Measurements from ENCODE around the gene GADD45GIP1.
A peak's percentile ranks its signal among the peaks of the same experiment; 100 is the strongest.

Gene GADD45GIP1

DNA sequence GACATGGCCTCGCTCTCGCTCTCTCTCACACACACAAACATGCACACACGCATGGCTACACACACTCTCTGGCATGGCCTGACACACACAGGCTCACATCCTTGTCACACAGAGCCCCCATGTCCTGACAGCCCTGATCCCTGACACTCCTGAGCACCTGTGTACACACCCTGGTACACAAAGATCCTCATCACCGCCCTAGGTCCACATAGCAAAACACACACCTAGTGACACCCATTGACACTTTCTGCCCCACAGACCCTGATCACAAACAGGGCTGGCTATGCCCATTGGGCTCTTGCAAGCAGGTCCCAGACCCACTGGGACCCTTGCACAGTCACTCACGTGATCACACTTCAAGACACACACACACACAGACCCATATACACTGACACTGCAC is 34.3 kb upstream of the GADD45GIP1 start:
- TF ChIP-seq, protein P1, sequence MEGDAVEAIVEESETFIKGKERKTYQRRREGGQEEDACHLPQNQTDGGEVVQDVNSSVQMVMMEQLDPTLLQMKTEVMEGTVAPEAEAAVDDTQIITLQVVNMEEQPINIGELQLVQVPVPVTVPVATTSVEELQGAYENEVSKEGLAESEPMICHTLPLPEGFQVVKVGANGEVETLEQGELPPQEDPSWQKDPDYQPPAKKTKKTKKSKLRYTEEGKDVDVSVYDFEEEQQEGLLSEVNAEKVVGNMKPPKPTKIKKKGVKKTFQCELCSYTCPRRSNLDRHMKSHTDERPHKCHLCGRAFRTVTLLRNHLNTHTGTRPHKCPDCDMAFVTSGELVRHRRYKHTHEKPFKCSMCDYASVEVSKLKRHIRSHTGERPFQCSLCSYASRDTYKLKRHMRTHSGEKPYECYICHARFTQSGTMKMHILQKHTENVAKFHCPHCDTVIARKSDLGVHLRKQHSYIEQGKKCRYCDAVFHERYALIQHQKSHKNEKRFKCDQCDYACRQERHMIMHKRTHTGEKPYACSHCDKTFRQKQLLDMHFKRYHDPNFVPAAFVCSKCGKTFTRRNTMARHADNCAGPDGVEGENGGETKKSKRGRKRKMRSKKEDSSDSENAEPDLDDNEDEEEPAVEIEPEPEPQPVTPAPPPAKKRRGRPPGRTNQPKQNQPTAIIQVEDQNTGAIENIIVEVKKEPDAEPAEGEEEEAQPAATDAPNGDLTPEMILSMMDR (IDR thresholded peaks at IDR 0.05; ENCODE audit: unreplicated experiment in 3 of 3) = no peak
- Mint-ChIP-seq H3K27me3 (ENCODE audit: low read depth) (peaks cover 65% of the 10 kb centered on the region), H3K9me3 (peaks cover 2% of the 10 kb centered on the region), H3K27ac (peak overlapping the region in 2 of 3 experiments; percentile 23 to 32), H3K4me1 (peaks cover 21% of the 10 kb centered on the region), H3K4me3 (no peak overlapping the region), H3K36me3 (ENCODE audit: low read depth) (no peaks in the 10 kb centered on the region)

DNA sequence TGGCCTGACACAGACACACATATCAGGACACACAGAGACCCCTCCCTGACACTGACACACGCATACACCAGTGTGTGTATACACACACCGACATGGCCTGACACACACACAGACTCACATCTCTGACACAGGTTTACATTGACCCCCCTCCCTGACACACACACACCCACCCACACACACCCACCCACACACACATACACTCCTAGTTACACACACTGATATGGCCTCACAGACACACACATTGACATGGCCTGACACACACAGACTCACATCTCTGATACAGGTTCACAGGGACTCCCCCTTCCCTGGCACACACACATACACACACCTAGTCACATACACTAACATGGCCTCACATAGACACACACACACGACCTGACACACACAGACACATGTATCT is 33.8 kb upstream of the GADD45GIP1 start:
- TF ChIP-seq, protein P1 (IDR thresholded peaks at IDR 0.05; ENCODE audit: unreplicated experiment in 3 of 3) = no peak
- Mint-ChIP-seq H3K36me3 (ENCODE audit: low read depth) (no peaks in the 10 kb centered on the region), H3K4me1 (peaks cover 21% of the 10 kb centered on the region), H3K9me3 (peaks cover 2% of the 10 kb centered on the region), H3K4me3 (peak overlapping the region in 1 of 3 experiments; percentile 53), H3K27me3 (ENCODE audit: low read depth) (peaks cover 66% of the 10 kb centered on the region), H3K27ac (peak overlapping the region in 2 of 3 experiments; percentile 23 to 32)

DNA sequence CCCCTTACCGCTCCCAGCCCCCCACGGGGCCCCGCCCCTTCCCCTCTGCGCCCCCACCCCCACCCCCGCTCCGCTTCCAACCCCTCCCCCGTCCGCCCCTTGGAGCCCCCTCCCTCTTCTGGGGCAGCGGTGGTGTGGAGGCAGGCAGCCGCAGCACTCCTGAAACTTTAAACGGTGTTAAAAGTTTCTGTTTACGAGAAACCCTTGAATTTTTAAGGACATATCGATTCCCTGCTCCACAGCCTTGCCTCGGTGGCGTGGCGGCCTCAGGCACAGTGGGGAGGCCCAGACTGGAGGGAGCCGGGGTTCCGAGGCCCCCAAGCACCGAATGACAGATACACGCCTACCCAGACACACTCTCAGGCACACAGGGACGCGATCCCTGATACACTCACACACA is 33.4 kb upstream of the GADD45GIP1 start:
- TF ChIP-seq, protein P1 (IDR thresholded peaks at IDR 0.05; ENCODE audit: unreplicated experiment in 3 of 3) = no peak
- Mint-ChIP-seq H3K4me1 (peaks cover 24% of the 10 kb centered on the region), H3K9me3 (peaks cover 2% of the 10 kb centered on the region), H3K36me3 (ENCODE audit: low read depth) (no peaks in the 10 kb centered on the region), H3K27me3 (ENCODE audit: low read depth) (peaks cover 68% of the 10 kb centered on the region), H3K4me3 (peak overlapping the region in 1 of 3 experiments; percentile 53), H3K27ac (peak overlapping the region in 2 of 3 experiments; percentile 23 to 32)

DNA sequence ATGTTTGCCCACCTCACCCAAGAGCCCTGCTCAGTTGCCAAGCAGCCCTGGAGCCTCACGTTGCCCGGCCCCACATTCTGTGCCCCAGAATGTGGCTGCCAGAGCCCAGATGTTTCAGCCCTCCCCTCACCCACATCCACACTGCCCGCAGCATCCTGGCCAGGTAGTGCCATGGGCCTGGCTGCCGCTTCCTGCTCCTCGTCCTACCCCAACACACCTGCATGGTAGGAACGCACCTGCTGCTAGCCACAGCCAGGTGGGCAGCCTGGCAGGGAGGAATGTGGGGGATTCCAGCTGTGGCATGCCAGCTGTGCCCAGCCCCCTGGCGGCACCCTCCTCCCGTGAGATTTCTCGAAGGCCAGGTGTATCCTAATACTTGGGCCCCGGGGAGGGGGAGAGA is 30.8 kb upstream of the GADD45GIP1 start:
- TF ChIP-seq, protein P1 (IDR thresholded peaks at IDR 0.05; ENCODE audit: unreplicated experiment in 3 of 3) = no peak
- H3K27me3 Mint-ChIP-seq (ENCODE audit: low read depth) = peaks cover 52% of the 10 kb centered on the region
- H3K4me3 Mint-ChIP-seq = no peak overlapping the region
- peaks cover 26% of the 10 kb centered on the region for H3K4me1 Mint-ChIP-seq
- H3K36me3 Mint-ChIP-seq (ENCODE audit: low read depth) = no peaks in the 10 kb centered on the region
- no peaks in the 10 kb centered on the region for H3K9me3 Mint-ChIP-seq
- H3K27ac Mint-ChIP-seq = no peak overlapping the region

DNA sequence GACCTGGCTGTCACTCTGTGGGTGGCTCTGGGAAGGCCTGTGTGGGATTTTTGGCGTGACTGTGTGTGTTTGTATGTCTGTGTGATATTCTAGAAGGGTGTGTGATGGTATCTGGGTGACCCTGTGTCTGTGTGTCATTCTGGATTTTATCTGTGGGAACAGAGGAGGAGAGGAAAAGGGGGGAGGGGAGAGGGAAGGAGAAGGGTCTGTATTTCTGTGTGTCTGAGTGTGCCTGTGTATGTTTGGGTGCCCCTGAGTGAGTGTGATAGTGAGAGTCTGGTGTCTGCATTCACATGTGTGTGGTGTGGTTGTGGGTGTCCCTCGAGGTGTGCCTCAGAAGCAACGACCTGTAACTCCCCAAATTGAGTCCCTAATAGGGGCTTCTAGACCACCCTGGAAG is 30.2 kb upstream of the GADD45GIP1 start:
- TF ChIP-seq, protein P1 (IDR thresholded peaks at IDR 0.05; ENCODE audit: unreplicated experiment in 3 of 3) = no peak
- no peak overlapping the region for H3K4me3 Mint-ChIP-seq

DNA sequence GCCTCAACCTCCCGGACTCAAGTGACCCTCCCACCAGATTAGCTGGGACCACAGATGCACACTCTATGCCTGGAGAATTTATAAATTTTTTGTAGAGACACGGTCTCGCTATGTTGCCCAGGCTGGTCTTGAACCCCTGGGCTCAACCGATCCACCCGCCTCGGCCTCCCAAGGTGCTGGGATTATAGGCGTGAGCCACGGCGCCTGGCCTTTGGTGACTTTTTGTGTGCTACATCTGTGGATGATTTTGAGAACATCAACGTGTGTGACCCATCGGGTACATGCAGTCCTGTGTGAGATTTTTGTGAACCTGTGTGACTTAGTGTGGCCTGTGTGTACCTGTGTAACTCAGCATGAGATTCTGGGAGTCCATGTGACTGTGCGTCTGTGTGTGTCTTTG is 29.7 kb upstream of the GADD45GIP1 start:
- H3K4me3 Mint-ChIP-seq = no peak overlapping the region
- H3K9me3 Mint-ChIP-seq = no peaks in the 10 kb centered on the region
- H3K27me3 Mint-ChIP-seq (ENCODE audit: low read depth) = peaks cover 42% of the 10 kb centered on the region
- TF ChIP-seq, protein P1 (IDR thresholded peaks at IDR 0.05; ENCODE audit: unreplicated experiment in 3 of 3) = no peak
- H3K27ac Mint-ChIP-seq = peak overlapping the region in 2 of 3 experiments; percentile 7 to 10
- H3K4me1 Mint-ChIP-seq = peaks cover 26% of the 10 kb centered on the region
- H3K36me3 Mint-ChIP-seq (ENCODE audit: low read depth) = no peaks in the 10 kb centered on the region

More for the DNA sequence above, 30.2 kb upstream of the GADD45GIP1 start:
- Mint-ChIP-seq H3K9me3 (no peaks in the 10 kb centered on the region), H3K27me3 (ENCODE audit: low read depth) (peaks cover 46% of the 10 kb centered on the region), H3K36me3 (ENCODE audit: low read depth) (no peaks in the 10 kb centered on the region), H3K4me1 (peaks cover 26% of the 10 kb centered on the region), H3K27ac (peak overlapping the region in 2 of 3 experiments; percentile 7 to 10)
